HCT116 (cell line): ENCODE measurements around the gene KLF2. TPM values are rescaled to one million over a fixed set of nuclear protein-coding genes. Genes with fewer than 3 reads are reported as not detected.

ENCODE experiments used
- ATAC-seq: fragments of 200-7000 bp; cut with Tn5 transposase; 2 replicates; pipeline ENCODE4 v1.9.1; 2020; ENCODE audit warnings: mild to moderate bottlenecking, moderate library complexity
- Bru-seq: library from RNA; stranded (reverse); fragments of 400-500 nt; gene quantifications from one replicate; lab custom pipeline; 2021; lab: Mats Ljungman, UMichigan
- BruChase-seq, 2 experiments: library from RNA; stranded (reverse); fragments of 400-500 nt; gene quantifications; one replicate each; lab custom pipeline; 2021; lab: Mats Ljungman, UMichigan
- BruUV-seq: library from RNA; stranded (reverse); fragments of 400-500 nt; replicated peaks from 2 replicates; lab custom pipeline; 2021; lab: Mats Ljungman, UMichigan
- CTCF ChIA-PET: fragments of 300-600 bp; sonication (Branson Sonifier 250); formaldehyde crosslinking; loops from one replicate; lab custom pipeline; 2021; ENCODE audit warnings: antibody characterized with exemption; lab: Charles Lee
- POLR2A ChIA-PET: fragments of 300-600, 350-600 bp; sonication (Branson Sonifier 250); formaldehyde crosslinking; loops from one replicate; lab custom pipeline; 2021; ENCODE audit warnings: antibody characterized with exemption; lab: Charles Lee
- RAD21 ChIA-PET, 2 experiments: fragments of 300-600 bp; sonication (Branson Sonifier 250); formaldehyde crosslinking; loops; one replicate each; lab custom pipeline; 2023; ENCODE audit warnings: low total read pairs in 2 of 2; ENCODE audit not compliant: uncharacterized antibody in 2 of 2, unreplicated experiment in 2 of 2, low non-redundant PET in 1 of 2; lab: Charles Lee
- DNase-seq: peaks from one replicate; pipeline ENCODE4 v3.0.0-alpha.2; 2010; ENCODE audit warnings: low read depth, low spot score
- H2AFZ ChIP-seq: fragments of 200-600 bp; shearing (Covaris generic), sonication (generic); 2 replicates; pipeline ENCODE4 v1.6.1; 2017; ENCODE audit warnings: low read depth, mixed run types, mixed read lengths, antibody characterized with exemption, low read length; ENCODE audit not compliant: poor library complexity, severe bottlenecking
- H3K27ac ChIP-seq: 2 replicates; pipeline ENCODE4 v1.5.1; 2012; ENCODE audit warnings: low read depth, low read length
- H3K27me3 ChIP-seq: fragments of 200-600 bp; sonication (generic); 2 replicates; pipeline ENCODE4 v1.6.1; 2016; ENCODE audit warnings: mixed run types, low read length, mixed read lengths; ENCODE audit not compliant: insufficient read depth
- H3K36me3 ChIP-seq, 2 experiments: fragments of 200-500 bp in 1 of 2; fragments of 200-600 bp in 1 of 2; sonication (Bioruptor generic) in 1 of 2; sonication (generic) in 1 of 2; 2 replicates each; pipeline versions ENCODE4 v1.5.1 to v1.6.1; 2014 to 2016; ENCODE audit warnings: low read length in 2 of 2, inconsistent platforms in 1 of 2, mixed read lengths in 1 of 2, mixed run types in 1 of 2; ENCODE audit not compliant: insufficient read depth in 2 of 2, control insufficient read depth in 1 of 2
- H3K4me1 ChIP-seq, 2 experiments: fragments of 200-600 bp in 1 of 2; sonication (generic) in 1 of 2; 2 replicates each; pipeline versions ENCODE4 v1.5.1 to v1.6.1; 2012 to 2017; ENCODE audit warnings: low read length in 2 of 2, inconsistent platforms in 1 of 2, mild to moderate bottlenecking in 1 of 2, mixed read lengths in 1 of 2, mixed run types in 1 of 2, moderate library complexity in 1 of 2; ENCODE audit not compliant: insufficient read depth in 2 of 2, control insufficient read depth in 1 of 2
- H3K4me2 ChIP-seq: fragments of 200-600 bp; sonication (generic); 2 replicates; pipeline ENCODE4 v1.6.1; 2017; ENCODE audit warnings: mixed run types, low read length, mixed read lengths
- H3K4me3 ChIP-seq, 2 experiments: fragments of 200-600 bp in 1 of 2; sonication (generic) in 1 of 2; replicated peaks in 1 of 2; 2 replicates each; pipeline ENCODE4 v1.5.1; 2011 to 2016; ENCODE audit warnings: low read length in 2 of 2, control low read depth in 1 of 2, low read depth in 1 of 2, mild to moderate bottlenecking in 1 of 2, mixed read lengths in 1 of 2, mixed run types in 1 of 2
- H3K79me2 ChIP-seq: fragments of 200-600 bp; sonication (generic); 2 replicates; pipeline ENCODE4 v1.6.1; 2017; ENCODE audit warnings: mild to moderate bottlenecking, mixed run types, low read length, moderate library complexity, mixed read lengths; ENCODE audit not compliant: insufficient read depth
- H3K9ac ChIP-seq: fragments of 200-600 bp; sonication (generic); 2 replicates; pipeline ENCODE4 v1.6.1; 2016; ENCODE audit warnings: low read length, mixed read lengths
- H3K9me2 ChIP-seq: fragments of 200-600 bp; sonication (generic), shearing (Covaris generic); 2 replicates; pipeline ENCODE4 v1.6.1; 2017; ENCODE audit warnings: mixed run types, mild to moderate bottlenecking, moderate library complexity; ENCODE audit not compliant: insufficient read depth
- H3K9me3 ChIP-seq, 2 experiments: fragments of 200-500 bp in 1 of 2; fragments of 200-600 bp in 1 of 2; sonication (Bioruptor generic) in 1 of 2; sonication (generic) in 1 of 2; 2 replicates each; pipeline ENCODE4 v1.6.1; 2014 to 2017; ENCODE audit warnings: low read length in 2 of 2, mixed read lengths in 2 of 2, inconsistent platforms in 1 of 2, low read depth in 1 of 2, mild to moderate bottlenecking in 1 of 2, mixed run types in 1 of 2, moderate library complexity in 1 of 2; ENCODE audit not compliant: control insufficient read depth in 1 of 2, insufficient read depth in 1 of 2
- H4K20me1 ChIP-seq: fragments of 200-600 bp; sonication (generic), shearing (Covaris generic); 2 replicates; pipeline ENCODE4 v1.6.1; 2017; ENCODE audit warnings: mixed run types, mild to moderate bottlenecking, moderate library complexity; ENCODE audit not compliant: insufficient read depth
- CBX3 ChIP-seq: IDR thresholded peaks from 2 replicates; pipeline ENCODE4 v1.6.1; 2012; ENCODE audit warnings: low read depth
- EGR1 ChIP-seq: IDR thresholded peaks from 2 replicates; pipeline ENCODE4 v1.6.1; 2012; ENCODE audit warnings: low read depth
- FOSL1 ChIP-seq: IDR thresholded peaks from 2 replicates; pipeline ENCODE4 v1.6.1; 2012; ENCODE audit warnings: low read depth
- JUND ChIP-seq: IDR thresholded peaks from 2 replicates; pipeline ENCODE4 v1.6.1; 2012
- POLR2AphosphoS5 ChIP-seq: IDR thresholded peaks from 2 replicates; pipeline ENCODE4 v1.6.1; 2011; ENCODE audit warnings: mild to moderate bottlenecking, low read depth, low read length, moderate library complexity
- SIN3A ChIP-seq: IDR thresholded peaks from 2 replicates; pipeline ENCODE4 v1.6.1; 2012; ENCODE audit warnings: low read depth
- SP1 ChIP-seq: IDR thresholded peaks from 2 replicates; pipeline ENCODE4 v1.6.1; 2012; ENCODE audit warnings: low read depth
- TCF7L2 ChIP-seq: IDR thresholded peaks from 2 replicates; pipeline ENCODE4 v1.7.0; 2011; ENCODE audit warnings: borderline replicate concordance, inconsistent platforms; ENCODE audit not compliant: insufficient read depth, insufficient read length; ENCODE audit errors: extremely low read depth
- YY1 ChIP-seq: IDR thresholded peaks from 2 replicates; pipeline ENCODE4 v1.6.1; 2011; ENCODE audit warnings: low read length, low read depth, moderate library complexity, mild to moderate bottlenecking; ENCODE audit not compliant: insufficient replicate concordance; ENCODE audit errors: extremely low read depth
- ZNF274 ChIP-seq: fragments of 200-500 bp; sonication (Bioruptor generic); IDR thresholded peaks from 2 replicates; pipeline ENCODE4 v1.6.1; 2014; ENCODE audit warnings: mild to moderate bottlenecking, low read depth, low read length, inconsistent platforms
- intact Hi-C: fragments of 100-400 bp; cut with micrococcal nuclease; formaldehyde crosslinking; loops from 2 replicates; pipeline ENCODE4 v1.10.0; 2022
- long read RNA-seq: library from polyadenylated mRNA; unstranded; transcript quantifications from one replicate; pipeline ENCODE4 v2.0.0, GENCODE V29; 2021; ENCODE audit not compliant: unreplicated experiment
- polyA plus RNA-seq: library from polyadenylated mRNA; unstranded; fragments of >200 nt; gene quantifications from 2 replicates; pipeline ENCODE4 v1.2.1, GENCODE V29; 2012; ENCODE audit warnings: missing spikeins
- total RNA-seq: library from RNA; stranded (reverse); gene quantifications from one replicate; pipeline ENCODE4 v1.2.1, GENCODE V29; 2021; ENCODE audit not compliant: unreplicated experiment
- TF ChIP-seq, protein P1 (sequence below): IDR thresholded peaks from 2 replicates; pipeline ENCODE4 v1.6.1; 2012; ENCODE audit warnings: low read depth
- TF ChIP-seq, protein P2 (sequence below), 3 experiments: fragments of 200-600 bp in 1 of 3; sonication (generic) in 1 of 3; IDR thresholded peaks in 2 of 3; conservative IDR thresholded peaks in 1 of 3; 2 replicates each; pipeline ENCODE4 v1.5.1; 2012 to 2017; ENCODE audit warnings: low read depth in 2 of 3, low read length in 2 of 3, antibody characterized with exemption in 1 of 3, borderline replicate concordance in 1 of 3, control low read depth in 1 of 3, mild to moderate bottlenecking in 1 of 3, mixed read lengths in 1 of 3, mixed run types in 1 of 3, moderate library complexity in 1 of 3; ENCODE audit not compliant: insufficient read depth in 1 of 3
- TF ChIP-seq, protein P3 (sequence below): IDR thresholded peaks from 2 replicates; pipeline ENCODE4 v1.6.1; 2011; ENCODE audit warnings: mild to moderate bottlenecking, low read length, moderate library complexity; ENCODE audit not compliant: insufficient replicate concordance; ENCODE audit errors: extremely low read depth
- TF ChIP-seq, protein P4 (sequence below): IDR thresholded peaks from 2 replicates; pipeline ENCODE4 v1.6.1; 2012

KLF2 gene
- 39.4 TPM for total RNA-seq
- 37.7 and 54.7 TPM in 2 replicates for polyA plus RNA-seq
- Bru-seq, nascent RNA = percentile 92 among the genes with signal in this experiment
- BruChase-seq, experiment 1, labeled RNA remaining after a 6-hour chase = percentile 57 among the genes with signal in this experiment
- BruChase-seq, experiment 2, labeled RNA remaining after a 2-hour chase = percentile 76 among the genes with signal in this experiment
- long read RNA-seq, transcript KLF2-201 (3 exons, 2,018 nt) = major isoform, 39 of 85 reads
- long read RNA-seq, partial matches to known transcripts = 39 of 85 reads
- long read RNA-seq, other reads (novel, unspliced or antisense) = 7 of 85 reads

DNA sequence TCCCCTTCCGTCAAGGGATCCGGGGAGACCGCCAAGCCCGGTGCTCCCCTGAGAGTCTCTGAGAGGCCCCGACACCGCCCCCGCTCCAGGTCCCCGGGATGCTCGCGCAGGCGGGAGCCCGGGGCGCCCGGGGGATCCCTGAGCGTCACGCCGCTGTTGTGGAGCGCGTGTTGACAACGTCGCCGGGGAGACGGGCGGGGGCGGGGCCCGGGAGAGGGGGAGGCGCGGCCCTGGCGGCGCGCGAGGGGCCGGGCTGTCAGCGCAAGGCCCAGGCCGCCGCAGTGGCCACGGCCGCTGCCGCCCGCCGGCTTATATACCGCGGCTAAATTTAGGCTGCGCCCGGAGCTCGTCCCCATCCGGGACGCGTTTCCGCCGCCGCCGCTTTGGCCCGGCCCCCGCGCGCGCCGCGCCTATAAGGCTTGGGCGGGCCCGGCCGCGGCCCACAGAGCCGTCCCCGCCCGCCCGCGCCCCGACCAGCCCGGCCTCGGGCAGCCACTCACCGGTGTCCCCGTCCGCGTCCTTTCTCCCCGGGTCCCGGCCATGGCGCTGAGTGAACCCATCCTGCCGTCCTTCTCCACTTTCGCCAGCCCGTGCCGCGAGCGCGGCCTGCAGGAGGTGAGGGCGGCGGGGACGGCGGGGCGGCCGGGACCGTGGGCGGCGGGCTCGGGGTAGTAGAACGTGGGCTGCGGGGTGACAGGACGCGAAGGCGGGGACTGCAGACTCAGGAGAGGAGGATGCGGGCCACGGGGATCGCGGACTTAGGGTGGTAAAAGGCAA, at the start of gene KLF2:
KLF2 (plus strand) TSS at position 443 of the 777 bp plus-strand sequence; CDS start at position 541, 98 bp downstream.
- POLR2A ChIA-PET = interaction anchor here (0.6 to 1.8 kb wide), 21 partner anchors 9 to 78 kb away, joined by 3 to 42 read pairs (median 6); no protein-coding TSS in a partner anchor
- peaks cover 5 to 11% of the 10 kb centered on the region in 2 experiments; a peak in 2 of 4 replicates for H3K36me3 ChIP-seq
- DNase-seq = peak; percentile 63
- no peak within 1 kb of the TSS for H2AFZ ChIP-seq
- H3K4me1 ChIP-seq = peaks cover 11 to 19% of the 10 kb centered on the region in 2 experiments
- H3K27ac ChIP-seq = peak within 1 kb of the TSS; percentile 79
- no peaks in the 10 kb centered on the region for H3K9me3 ChIP-seq
- H3K9me2 ChIP-seq = no peaks in the 10 kb centered on the region
- 0 out of 2 replicates have a peak, but pooled peaks cover 8% of the 10 kb centered on the region for H4K20me1 ChIP-seq
- peak; percentile 89 for ATAC-seq
- no TSS peak for BruUV-seq
- intact Hi-C loops = loop anchor here (1.0 to 5.0 kb wide), 2 partner anchors 27 to 77 kb away; no protein-coding TSS in a partner anchor
- RAD21 ChIA-PET = no interaction called here
- H3K9ac ChIP-seq = peak within 1 kb of the TSS; percentile 87
- CTCF ChIA-PET = interaction anchor here (1.0 kb wide), 1 partner anchor 15 kb away, joined by 4 read pairs; no protein-coding TSS in a partner anchor
- H3K4me3 ChIP-seq = peak within 1 kb of the TSS; percentile 59 to 79
- H3K27me3 ChIP-seq = no peaks in the 10 kb centered on the region
- H3K79me2 ChIP-seq = peaks cover 23% of the 10 kb centered on the region
- peak within 1 kb of the TSS; percentile 96 for H3K4me2 ChIP-seq
- peak; percentile 4 for TF ChIP-seq TCF7L2
- peak; percentile 64 for TF ChIP-seq SIN3A
- no peak for TF ChIP-seq YY1
- TF ChIP-seq POLR2AphosphoS5 = peak; percentile 94
- TF ChIP-seq EGR1 = peak; percentile 69; the same call in 1 of the 2 replicates
- 0 out of 2 replicates have a peak, but pooled peaks have one; percentile 33 for TF ChIP-seq SP1
- no peak for TF ChIP-seq ZNF274
- TF ChIP-seq JUND = no peak
- TF ChIP-seq, protein P1, sequence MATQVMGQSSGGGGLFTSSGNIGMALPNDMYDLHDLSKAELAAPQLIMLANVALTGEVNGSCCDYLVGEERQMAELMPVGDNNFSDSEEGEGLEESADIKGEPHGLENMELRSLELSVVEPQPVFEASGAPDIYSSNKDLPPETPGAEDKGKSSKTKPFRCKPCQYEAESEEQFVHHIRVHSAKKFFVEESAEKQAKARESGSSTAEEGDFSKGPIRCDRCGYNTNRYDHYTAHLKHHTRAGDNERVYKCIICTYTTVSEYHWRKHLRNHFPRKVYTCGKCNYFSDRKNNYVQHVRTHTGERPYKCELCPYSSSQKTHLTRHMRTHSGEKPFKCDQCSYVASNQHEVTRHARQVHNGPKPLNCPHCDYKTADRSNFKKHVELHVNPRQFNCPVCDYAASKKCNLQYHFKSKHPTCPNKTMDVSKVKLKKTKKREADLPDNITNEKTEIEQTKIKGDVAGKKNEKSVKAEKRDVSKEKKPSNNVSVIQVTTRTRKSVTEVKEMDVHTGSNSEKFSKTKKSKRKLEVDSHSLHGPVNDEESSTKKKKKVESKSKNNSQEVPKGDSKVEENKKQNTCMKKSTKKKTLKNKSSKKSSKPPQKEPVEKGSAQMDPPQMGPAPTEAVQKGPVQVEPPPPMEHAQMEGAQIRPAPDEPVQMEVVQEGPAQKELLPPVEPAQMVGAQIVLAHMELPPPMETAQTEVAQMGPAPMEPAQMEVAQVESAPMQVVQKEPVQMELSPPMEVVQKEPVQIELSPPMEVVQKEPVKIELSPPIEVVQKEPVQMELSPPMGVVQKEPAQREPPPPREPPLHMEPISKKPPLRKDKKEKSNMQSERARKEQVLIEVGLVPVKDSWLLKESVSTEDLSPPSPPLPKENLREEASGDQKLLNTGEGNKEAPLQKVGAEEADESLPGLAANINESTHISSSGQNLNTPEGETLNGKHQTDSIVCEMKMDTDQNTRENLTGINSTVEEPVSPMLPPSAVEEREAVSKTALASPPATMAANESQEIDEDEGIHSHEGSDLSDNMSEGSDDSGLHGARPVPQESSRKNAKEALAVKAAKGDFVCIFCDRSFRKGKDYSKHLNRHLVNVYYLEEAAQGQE = no peak
- TF ChIP-seq, protein P2, sequence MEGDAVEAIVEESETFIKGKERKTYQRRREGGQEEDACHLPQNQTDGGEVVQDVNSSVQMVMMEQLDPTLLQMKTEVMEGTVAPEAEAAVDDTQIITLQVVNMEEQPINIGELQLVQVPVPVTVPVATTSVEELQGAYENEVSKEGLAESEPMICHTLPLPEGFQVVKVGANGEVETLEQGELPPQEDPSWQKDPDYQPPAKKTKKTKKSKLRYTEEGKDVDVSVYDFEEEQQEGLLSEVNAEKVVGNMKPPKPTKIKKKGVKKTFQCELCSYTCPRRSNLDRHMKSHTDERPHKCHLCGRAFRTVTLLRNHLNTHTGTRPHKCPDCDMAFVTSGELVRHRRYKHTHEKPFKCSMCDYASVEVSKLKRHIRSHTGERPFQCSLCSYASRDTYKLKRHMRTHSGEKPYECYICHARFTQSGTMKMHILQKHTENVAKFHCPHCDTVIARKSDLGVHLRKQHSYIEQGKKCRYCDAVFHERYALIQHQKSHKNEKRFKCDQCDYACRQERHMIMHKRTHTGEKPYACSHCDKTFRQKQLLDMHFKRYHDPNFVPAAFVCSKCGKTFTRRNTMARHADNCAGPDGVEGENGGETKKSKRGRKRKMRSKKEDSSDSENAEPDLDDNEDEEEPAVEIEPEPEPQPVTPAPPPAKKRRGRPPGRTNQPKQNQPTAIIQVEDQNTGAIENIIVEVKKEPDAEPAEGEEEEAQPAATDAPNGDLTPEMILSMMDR (IDR thresholded peaks at IDR 0.05 in 2 of 3, conservative IDR thresholded peaks at IDR 0.05 in 1 of 3; ENCODE audit: borderline replicate concordance in 1 of 3, insufficient read depth in 1 of 3, low read depth in 2 of 3, low read length in 2 of 3) = no peak
- TF ChIP-seq, protein P3, sequence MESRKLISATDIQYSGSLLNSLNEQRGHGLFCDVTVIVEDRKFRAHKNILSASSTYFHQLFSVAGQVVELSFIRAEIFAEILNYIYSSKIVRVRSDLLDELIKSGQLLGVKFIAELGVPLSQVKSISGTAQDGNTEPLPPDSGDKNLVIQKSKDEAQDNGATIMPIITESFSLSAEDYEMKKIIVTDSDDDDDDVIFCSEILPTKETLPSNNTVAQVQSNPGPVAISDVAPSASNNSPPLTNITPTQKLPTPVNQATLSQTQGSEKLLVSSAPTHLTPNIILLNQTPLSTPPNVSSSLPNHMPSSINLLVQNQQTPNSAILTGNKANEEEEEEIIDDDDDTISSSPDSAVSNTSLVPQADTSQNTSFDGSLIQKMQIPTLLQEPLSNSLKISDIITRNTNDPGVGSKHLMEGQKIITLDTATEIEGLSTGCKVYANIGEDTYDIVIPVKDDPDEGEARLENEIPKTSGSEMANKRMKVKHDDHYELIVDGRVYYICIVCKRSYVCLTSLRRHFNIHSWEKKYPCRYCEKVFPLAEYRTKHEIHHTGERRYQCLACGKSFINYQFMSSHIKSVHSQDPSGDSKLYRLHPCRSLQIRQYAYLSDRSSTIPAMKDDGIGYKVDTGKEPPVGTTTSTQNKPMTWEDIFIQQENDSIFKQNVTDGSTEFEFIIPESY = no peak
- TF ChIP-seq, protein P4, sequence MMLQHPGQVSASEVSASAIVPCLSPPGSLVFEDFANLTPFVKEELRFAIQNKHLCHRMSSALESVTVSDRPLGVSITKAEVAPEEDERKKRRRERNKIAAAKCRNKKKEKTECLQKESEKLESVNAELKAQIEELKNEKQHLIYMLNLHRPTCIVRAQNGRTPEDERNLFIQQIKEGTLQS = no peak
- no peak for TF ChIP-seq FOSL1
- no peak; the same call in 1 of the 2 replicates for TF ChIP-seq CBX3
